CMK (cell line): ENCODE measurements around the gene CNTN4.
"Not testable (repeated sequence)": the region's sequence is repeated elsewhere in the genome, so short reads cannot be mapped to it uniquely, and the experiment has no call there.

Experiments
- DNase-seq: peaks from one replicate; pipeline ENCODE4 v3.0.0-alpha.2; 2010; ENCODE audit warnings: low read depth

CNTN4 gene

GRCh38 chr3:2802429-2802828, 703.8 kb downstream of the CNTN4 start:
- no peak for DNase-seq

- no peak for DNase-seq
Observed at GRCh38 chr3:2807514-2807913, 708.8 kb downstream of the CNTN4 start.

- no peak for DNase-seq
Observed at GRCh38 chr3:2810723-2811122, 712.1 kb downstream of the CNTN4 start.

GRCh38 chr3:2819571-2819970, 720.9 kb downstream of the CNTN4 start:
- DNase-seq: no peak

DNA sequence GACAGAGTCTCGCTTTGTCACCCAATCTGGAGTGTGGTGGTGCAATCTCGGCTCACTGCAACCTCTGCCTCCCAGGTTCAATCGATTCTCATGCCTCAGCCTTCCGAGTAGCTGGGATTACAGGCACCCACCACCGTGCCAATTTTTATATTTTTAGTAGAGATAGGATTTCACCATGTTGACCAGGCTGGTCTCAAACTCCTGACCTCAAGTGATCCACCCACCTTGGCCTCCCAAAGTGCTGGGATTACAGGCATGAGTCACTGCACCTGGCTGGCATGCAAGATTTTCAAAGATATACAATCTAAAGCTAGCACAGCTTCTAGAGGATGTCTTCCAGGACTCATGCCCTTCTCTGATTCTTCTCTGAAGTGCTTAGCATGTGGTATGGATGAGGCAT, 722.3 kb downstream of the CNTN4 start:
- DNase-seq: not testable (repeated sequence)

- no peak for DNase-seq
Observed at GRCh38 chr3:2822611-2823010, 723.9 kb downstream of the CNTN4 start.

- DNase-seq: no peak
Observed at GRCh38 chr3:2823031-2823430, 724.4 kb downstream of the CNTN4 start.

- DNase-seq: no peak
Observed at GRCh38 chr3:2823437-2824211, 725.0 kb downstream of the CNTN4 start.

DNA sequence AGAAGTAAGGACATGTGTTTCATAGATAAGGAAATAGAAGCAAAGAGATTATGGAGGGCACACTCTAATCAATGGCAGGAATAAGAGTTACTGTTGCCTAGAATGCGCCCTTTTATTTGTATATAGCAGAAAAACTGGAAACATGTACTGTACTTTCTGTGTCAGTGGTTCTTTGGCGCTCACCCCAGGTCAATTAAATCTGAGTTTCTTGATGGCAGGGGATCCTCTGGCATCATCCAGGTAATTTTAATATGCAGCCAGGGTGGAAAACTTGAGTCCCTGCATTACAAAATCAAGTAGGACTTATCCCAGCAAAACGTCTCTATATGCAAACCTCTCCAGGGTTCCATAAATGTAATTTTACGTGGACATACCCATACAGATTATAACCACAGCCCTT, 727.4 kb downstream of the CNTN4 start:
- DNase-seq: no peak

GRCh38 chr3:2826453-2826852, 727.8 kb downstream of the CNTN4 start:
- DNase-seq: no peak

- DNase-seq: no peak
Observed at GRCh38 chr3:2837239-2837638, 738.6 kb downstream of the CNTN4 start.

DNA sequence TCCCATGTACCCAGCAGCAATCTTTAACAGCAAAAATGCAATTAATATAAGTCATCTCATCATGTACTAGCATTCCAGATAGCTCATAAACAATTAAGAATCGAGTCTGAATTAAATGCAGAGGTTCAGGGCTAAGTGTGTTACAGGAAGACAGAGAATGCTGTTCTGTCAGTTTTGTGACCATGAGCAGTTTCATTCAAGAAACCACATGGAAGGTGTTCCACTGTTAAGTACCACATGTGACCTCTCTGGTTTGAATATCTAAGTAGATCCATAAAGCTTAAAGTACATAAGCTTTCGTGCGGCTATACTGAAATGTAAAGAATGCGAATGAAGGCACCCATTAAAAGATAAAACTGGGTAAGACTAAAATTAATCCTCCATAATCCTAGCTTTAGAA, 739.2 kb downstream of the CNTN4 start:
- no peak for DNase-seq

- DNase-seq: no peak
Observed at GRCh38 chr3:2838546-2839157, 740.0 kb downstream of the CNTN4 start.

DNA sequence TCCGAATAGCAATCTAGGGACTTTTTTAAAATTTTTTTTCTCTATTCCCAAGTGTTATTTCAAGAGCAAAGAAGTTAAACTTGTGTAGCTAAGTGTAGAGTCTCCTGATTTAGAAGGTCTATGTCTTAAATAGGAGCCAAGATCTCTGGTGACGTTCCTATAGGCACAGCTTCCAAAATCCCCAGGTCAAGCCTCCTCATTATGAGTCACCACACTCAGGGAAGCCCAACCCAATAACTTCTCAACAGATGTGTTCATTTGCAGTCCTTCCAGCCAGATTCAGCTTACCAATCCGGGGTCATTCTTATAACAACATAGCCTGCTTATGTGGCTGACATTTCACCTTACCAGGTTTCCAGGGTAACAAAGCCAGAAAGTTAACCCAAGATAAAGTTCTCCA, 741.2 kb downstream of the CNTN4 start:
- no peak for DNase-seq

- DNase-seq: no peak
Observed at GRCh38 chr3:2847062-2847841, 748.6 kb downstream of the CNTN4 start.

DNA sequence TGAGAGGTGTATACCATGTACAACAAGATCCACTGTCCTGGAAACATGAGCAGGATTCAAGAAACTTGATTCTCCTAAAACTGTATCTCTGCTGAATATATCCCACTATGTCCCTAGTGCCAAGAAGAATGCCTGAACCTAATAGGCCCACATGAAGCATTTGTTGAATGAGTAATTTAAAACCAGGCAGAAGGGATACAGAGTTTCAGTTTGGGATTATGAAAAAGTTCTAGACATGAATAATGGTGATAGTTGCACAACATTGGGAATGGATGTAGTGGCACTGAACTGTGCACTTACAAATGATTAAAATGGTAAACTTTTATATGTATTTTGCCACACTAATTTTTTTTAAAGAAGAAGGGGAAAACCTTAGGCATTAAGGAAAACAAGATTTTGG, 750.4 kb downstream of the CNTN4 start:
- DNase-seq: no peak

DNA sequence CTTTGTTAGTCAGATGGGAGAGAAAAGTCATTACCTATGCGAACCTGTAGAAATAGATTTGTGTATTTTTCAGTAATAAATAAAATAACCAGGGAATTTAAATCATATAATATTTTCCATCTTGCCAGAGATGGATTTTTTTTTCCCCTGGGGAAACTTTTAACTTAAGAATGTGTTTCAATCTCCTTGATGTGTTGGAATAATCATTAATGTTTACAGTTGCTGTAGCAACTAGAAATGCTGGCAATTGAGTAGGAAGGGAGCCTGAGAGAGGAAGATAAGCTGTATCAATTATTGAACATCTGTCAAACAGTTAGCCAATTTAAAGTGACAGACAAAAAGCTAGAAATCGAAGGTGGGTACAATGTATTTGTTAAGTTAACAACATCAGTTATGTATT, 752.0 kb downstream of the CNTN4 start:
- no peak for DNase-seq

GRCh38 chr3:2851361-2851760, 752.7 kb downstream of the CNTN4 start:
- no peak for DNase-seq

GRCh38 chr3:2851835-2852234, 753.2 kb downstream of the CNTN4 start:
- DNase-seq: no peak

DNA sequence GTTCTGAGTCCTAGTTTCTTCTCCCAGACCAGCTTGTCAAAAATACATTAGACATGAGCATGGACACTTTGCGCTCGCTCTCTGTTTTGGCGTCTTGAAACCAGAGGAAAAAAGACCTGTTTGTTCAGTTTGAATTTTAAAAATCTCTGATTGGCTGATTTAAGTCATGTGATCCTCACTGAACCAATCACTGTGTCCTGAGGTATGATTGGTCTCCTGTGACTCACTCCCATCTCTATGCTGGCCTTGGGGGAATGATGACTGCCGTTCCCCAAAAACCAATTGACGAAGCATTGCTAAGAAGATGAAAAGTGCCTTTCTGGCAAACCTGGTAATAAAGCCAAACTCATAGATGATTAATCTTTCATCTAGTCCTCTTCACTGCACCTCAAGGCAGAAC, 755.0 kb downstream of the CNTN4 start:
- no peak for DNase-seq

GRCh38 chr3:2856138-2857133, 757.8 kb downstream of the CNTN4 start:
- DNase-seq: no peak

DNA sequence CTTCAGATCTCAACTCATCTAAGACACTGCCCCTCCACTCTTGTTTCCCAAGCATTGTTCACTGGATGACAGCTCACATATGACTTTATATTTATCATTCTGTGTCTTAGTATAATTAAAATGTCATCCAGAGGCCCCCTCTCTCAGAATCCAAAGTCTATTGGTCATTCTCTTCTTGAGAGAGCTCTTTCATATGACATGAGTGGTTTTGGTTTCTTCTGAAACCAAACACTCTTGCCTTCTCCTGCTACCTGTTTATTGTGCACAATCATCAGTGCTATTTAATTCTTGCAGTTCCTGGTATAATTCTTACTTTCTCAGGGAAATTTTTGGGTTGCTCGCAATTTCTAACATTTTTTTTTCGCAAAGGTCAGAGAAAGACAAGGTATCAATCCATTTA, 762.0 kb downstream of the CNTN4 start:
- DNase-seq: no peak
